IPS DF 6.9 (cell line): ENCODE measurements around the gene SLCO1B3.

ENCODE experiments used
- DNase-seq: peaks from one replicate; pipeline ENCODE4 v3.0.0-alpha.2; 2013; ENCODE audit warnings: low read depth, low spot score
- H3K27ac ChIP-seq: one replicate; pipeline ENCODE4 v1.5.1; 2013; ENCODE audit warnings: low read length, control low read depth
- H3K27me3 ChIP-seq: 2 replicates; pipeline ENCODE4 v1.6.1; 2013; ENCODE audit warnings: mild to moderate bottlenecking, low read length; ENCODE audit not compliant: control insufficient read depth, insufficient read depth
- H3K36me3 ChIP-seq: 2 replicates; pipeline ENCODE4 v1.6.1; 2013; ENCODE audit warnings: low read length; ENCODE audit not compliant: control insufficient read depth, insufficient read depth
- H3K4me1 ChIP-seq: 2 replicates; pipeline ENCODE4 v1.6.1; 2013; ENCODE audit warnings: low read length; ENCODE audit not compliant: control insufficient read depth, insufficient read depth
- H3K4me3 ChIP-seq: 2 replicates; pipeline ENCODE4 v1.5.1; 2013; ENCODE audit warnings: mild to moderate bottlenecking, low read length
- H3K9me3 ChIP-seq: 2 replicates; pipeline ENCODE4 v1.6.1; 2013; ENCODE audit warnings: low read length, inconsistent platforms; ENCODE audit not compliant: control insufficient read depth, insufficient read depth
- WGBS: extraction: QIAGEN DNeasy Blood & Tissue Kit; methylation state at CpG from one replicate; pipeline ENCODE4 v1.1.7; 2013; ENCODE audit warnings: mixed read lengths, missing lambda C conversion rate; ENCODE audit not compliant: insufficient read length, insufficient coverage; 5-methylcytosine and 5-hydroxymethylcytosine counted together

The SLCO1B3 gene

GRCh38 chr12:20868277-20868676 lies 57.8 kb downstream of the SLCO1B3 start:
- no peak overlapping the region for H3K4me3 ChIP-seq
- H3K27me3 ChIP-seq, result no peaks in the 10 kb centered on the region
- no peaks in the 10 kb centered on the region for H3K4me1 ChIP-seq
- H3K27ac ChIP-seq, result no peak overlapping the region
- DNase-seq, result no peak
- no CpG with 5 or more reads among the region's 2 CpGs for WGBS
- H3K36me3 ChIP-seq, result no peaks in the 10 kb centered on the region
- H3K9me3 ChIP-seq, result no peaks in the 10 kb centered on the region

- Histone ChIP-seq H3K27me3 (no peaks in the 10 kb centered on the region), H3K27ac (no peak overlapping the region), H3K4me3 (no peak overlapping the region), H3K36me3 (no peaks in the 10 kb centered on the region), H3K9me3 (no peaks in the 10 kb centered on the region), H3K4me1 (no peaks in the 10 kb centered on the region)
- no peak for DNase-seq
Observed at GRCh38 chr12:20883288-20883687, 72.8 kb downstream of the SLCO1B3 start.

GRCh38 chr12:20885116-20885515 lies 74.6 kb downstream of the SLCO1B3 start:
- Histone ChIP-seq H3K4me3 (no peak overlapping the region), H3K36me3 (no peaks in the 10 kb centered on the region), H3K4me1 (no peaks in the 10 kb centered on the region), H3K27me3 (no peaks in the 10 kb centered on the region), H3K9me3 (no peaks in the 10 kb centered on the region), H3K27ac (no peak overlapping the region)
- WGBS, result no CpG with 5 or more reads among the region's 1 CpG
- no peak for DNase-seq

- Histone ChIP-seq H3K36me3 (no peaks in the 10 kb centered on the region), H3K27ac (no peak overlapping the region), H3K4me1 (no peaks in the 10 kb centered on the region), H3K9me3 (no peaks in the 10 kb centered on the region), H3K27me3 (no peaks in the 10 kb centered on the region), H3K4me3 (no peak overlapping the region)
- DNase-seq, result no peak
- WGBS, result no CpG with 5 or more reads among the region's 2 CpGs
Observed at GRCh38 chr12:20885552-20885951, 75.0 kb downstream of the SLCO1B3 start.

- WGBS, result no CpG with 5 or more reads among the region's 6 CpGs
- H3K27me3 ChIP-seq, result no peaks in the 10 kb centered on the region
- no peak overlapping the region for H3K27ac ChIP-seq
- no peaks in the 10 kb centered on the region for H3K9me3 ChIP-seq
- H3K36me3 ChIP-seq, result no peaks in the 10 kb centered on the region
- no peaks in the 10 kb centered on the region for H3K4me1 ChIP-seq
- no peak for DNase-seq
- no peak overlapping the region for H3K4me3 ChIP-seq
Observed at GRCh38 chr12:20917269-20917668, 106.8 kb downstream of the SLCO1B3 start.

- Histone ChIP-seq H3K36me3 (no peaks in the 10 kb centered on the region), H3K9me3 (no peaks in the 10 kb centered on the region), H3K4me1 (no peaks in the 10 kb centered on the region), H3K4me3 (no peak overlapping the region), H3K27me3 (no peaks in the 10 kb centered on the region), H3K27ac (no peak overlapping the region)
- WGBS, result no CpG with 5 or more reads among the region's 1 CpG
- no peak for DNase-seq
Observed at GRCh38 chr12:20917819-20918218, 107.3 kb downstream of the SLCO1B3 start.

GRCh38 chr12:20931894-20932293 lies 121.4 kb downstream of the SLCO1B3 start:
- DNase-seq, result no peak
- no CpG with 5 or more reads among the region's 4 CpGs for WGBS
- H3K27ac ChIP-seq, result no peak overlapping the region
- H3K36me3 ChIP-seq, result no peaks in the 10 kb centered on the region
- H3K9me3 ChIP-seq, result no peaks in the 10 kb centered on the region
- 0 out of 2 replicates have a peak, but pooled peaks cover 2% of the 10 kb centered on the region for H3K27me3 ChIP-seq
- no peaks in the 10 kb centered on the region for H3K4me1 ChIP-seq
- H3K4me3 ChIP-seq, result no peak overlapping the region

- no peaks in the 10 kb centered on the region for H3K36me3 ChIP-seq
- no peaks in the 10 kb centered on the region for H3K9me3 ChIP-seq
- no peaks in the 10 kb centered on the region; the same call in 1 of the 2 replicates for H3K4me1 ChIP-seq
- no CpG with 5 or more reads among the region's 5 CpGs for WGBS
- DNase-seq, result peak; percentile 37
- no peak overlapping the region for H3K4me3 ChIP-seq
- H3K27me3 ChIP-seq, result no peaks in the 10 kb centered on the region
- no peak overlapping the region for H3K27ac ChIP-seq
Observed at GRCh38 chr12:20946732-20947131, 136.2 kb downstream of the SLCO1B3 start.

- no peak overlapping the region for H3K4me3 ChIP-seq
- no peaks in the 10 kb centered on the region for H3K9me3 ChIP-seq
- no peak for DNase-seq
- no peak overlapping the region for H3K27ac ChIP-seq
- no peaks in the 10 kb centered on the region for H3K36me3 ChIP-seq
- no peaks in the 10 kb centered on the region for H3K4me1 ChIP-seq
- no CpG with 5 or more reads among the region's 3 CpGs for WGBS
- H3K27me3 ChIP-seq, result no peaks in the 10 kb centered on the region
Observed at GRCh38 chr12:20950248-20950647, 139.7 kb downstream of the SLCO1B3 start.

GRCh38 chr12:20963303-20963702 lies 152.8 kb downstream of the SLCO1B3 start:
- WGBS, result no CpG with 5 or more reads among the region's 2 CpGs
- Histone ChIP-seq H3K27ac (no peak overlapping the region), H3K27me3 (no peaks in the 10 kb centered on the region), H3K9me3 (no peaks in the 10 kb centered on the region), H3K4me1 (no peaks in the 10 kb centered on the region), H3K4me3 (no peak overlapping the region), H3K36me3 (no peaks in the 10 kb centered on the region)
- DNase-seq, result no peak

GRCh38 chr12:20963762-20964161 lies 153.3 kb downstream of the SLCO1B3 start:
- H3K9me3 ChIP-seq, result no peaks in the 10 kb centered on the region
- no peak for DNase-seq
- no peaks in the 10 kb centered on the region for H3K4me1 ChIP-seq
- H3K27me3 ChIP-seq, result no peaks in the 10 kb centered on the region
- no peak overlapping the region for H3K27ac ChIP-seq
- no peaks in the 10 kb centered on the region for H3K36me3 ChIP-seq
- no peak overlapping the region for H3K4me3 ChIP-seq
- WGBS, result no CpG with 5 or more reads among the region's 4 CpGs
